Endothelial cell of umbilical vein (primary cell): Measurements from ENCODE around the gene SMAD3. TPM values are rescaled to one million over a fixed set of nuclear protein-coding genes. Genes with fewer than 3 reads are reported as not detected.
A peak's percentile ranks its signal among the peaks of the same experiment; 100 is the strongest.

ENCODE experiments used
- BruUV-seq: library from RNA; stranded (reverse); fragments of 400-500 nt; replicated peaks from 2 replicates; lab custom pipeline; 2021; lab: Mats Ljungman, UMichigan
- CTCF ChIA-PET: fragments of 300-600, 350-600 bp; sonication (Branson Sonifier 250); formaldehyde crosslinking; loops from one replicate; lab custom pipeline; 2021; ENCODE audit warnings: antibody characterized with exemption, inconsistent platforms; lab: Charles Lee
- POLR2A ChIA-PET: fragments of 300-600, 350-600 bp; sonication (Branson Sonifier 250); formaldehyde crosslinking; loops from one replicate; lab custom pipeline; 2021; ENCODE audit warnings: antibody characterized with exemption, inconsistent platforms; lab: Charles Lee
- DNase-seq: peaks from one replicate; pipeline ENCODE4 v3.0.0-alpha.2; 2011; ENCODE audit warnings: low read depth, low spot score
- FAIRE-seq: peaks from 2 replicates; lab custom pipeline; 2011; peaks lifted over from hg19 to GRCh38; lab: Jason Lieb, UNC
- H2AFZ ChIP-seq: 2 replicates; pipeline ENCODE4 v1.6.0; 2012; ENCODE audit warnings: low read depth, low read length, control low read depth, inconsistent platforms
- H3K27ac ChIP-seq: 2 replicates; pipeline ENCODE4 v1.5.1; 2011; ENCODE audit warnings: low read depth, mild to moderate bottlenecking, control low read depth, low read length, moderate library complexity; ENCODE audit not compliant: insufficient read depth
- H3K27me3 ChIP-seq, 2 experiments: 2 replicates each; pipeline versions ENCODE4 v1.6.0 to v1.6.1; 2011; ENCODE audit warnings: low read length in 2 of 2, mixed read lengths in 1 of 2; ENCODE audit not compliant: control insufficient read depth in 2 of 2, insufficient read depth in 2 of 2
- H3K36me3 ChIP-seq, 2 experiments: 2 replicates in 1 of 2; 3 replicates in 1 of 2; pipeline ENCODE4 v1.5.1; 2011; ENCODE audit warnings: low read length in 2 of 2, mild to moderate bottlenecking in 1 of 2, moderate library complexity in 1 of 2; ENCODE audit not compliant: control insufficient read depth in 2 of 2, insufficient read depth in 2 of 2; ENCODE audit errors: extremely low read depth in 1 of 2
- H3K4me1 ChIP-seq: 3 replicates; pipeline ENCODE4 v1.5.1; 2011; ENCODE audit warnings: mild to moderate bottlenecking, low read length; ENCODE audit not compliant: control insufficient read depth, insufficient read depth; ENCODE audit errors: extremely low read depth
- H3K4me2 ChIP-seq: 2 replicates; pipeline ENCODE4 v1.6.1; 2011; ENCODE audit warnings: low read length, control low read depth, mixed read lengths; ENCODE audit not compliant: insufficient read depth
- H3K4me3 ChIP-seq, 3 experiments: fragments of 200-600 bp in 1 of 3; sonication (generic), shearing (Covaris generic) in 1 of 3; replicated peaks in 1 of 3; 2 replicates each; pipeline ENCODE4 v1.5.1; 2011 to 2016; ENCODE audit warnings: control low read depth in 3 of 3, low read length in 3 of 3, mild to moderate bottlenecking in 2 of 3, inconsistent platforms in 1 of 3, low read depth in 1 of 3, moderate library complexity in 1 of 3; ENCODE audit not compliant: insufficient read depth in 1 of 3
- H3K79me2 ChIP-seq: 2 replicates; pipeline ENCODE4 v1.6.0; 2012; ENCODE audit warnings: low read length, inconsistent platforms; ENCODE audit not compliant: control insufficient read depth, insufficient read depth
- H3K9ac ChIP-seq: replicated peaks from 2 replicates; pipeline ENCODE3; 2011; ENCODE audit warnings: low read length, control low read depth; ENCODE audit not compliant: insufficient read depth; ENCODE audit errors: extremely low read depth
- H3K9me1 ChIP-seq: replicated peaks from 3 replicates; pipeline ENCODE4 v1.6.0; 2011; ENCODE audit warnings: mild to moderate bottlenecking, low read length; ENCODE audit not compliant: control insufficient read depth, insufficient read depth; ENCODE audit errors: extremely low read depth
- H3K9me3 ChIP-seq: replicated peaks from 2 replicates; pipeline ENCODE4 v1.5.1; 2012; ENCODE audit warnings: low read length, inconsistent platforms; ENCODE audit not compliant: control insufficient read depth, insufficient read depth
- H4K20me1 ChIP-seq: replicated peaks from 2 replicates; pipeline ENCODE3; 2011; ENCODE audit warnings: mild to moderate bottlenecking, low read length; ENCODE audit not compliant: control insufficient read depth, insufficient read depth; ENCODE audit errors: extremely low read depth
- EZH2 ChIP-seq: IDR thresholded peaks from 2 replicates; pipeline ENCODE4 v1.6.1; 2012; ENCODE audit warnings: borderline replicate concordance, low read depth, mild to moderate bottlenecking, moderate library complexity, low read length, inconsistent platforms; ENCODE audit not compliant: severe bottlenecking
- FOS ChIP-seq: IDR thresholded peaks from 2 replicates; pipeline ENCODE4 v1.6.1; 2011; ENCODE audit warnings: mild to moderate bottlenecking, low read length, moderate library complexity, borderline replicate concordance; ENCODE audit not compliant: insufficient read depth
- GATA2 ChIP-seq: IDR thresholded peaks from 2 replicates; pipeline ENCODE4 v1.7.0; 2011; ENCODE audit warnings: low read depth, mild to moderate bottlenecking, moderate library complexity, mixed read lengths, low read length; ENCODE audit not compliant: insufficient read length, insufficient read depth
- JUN ChIP-seq: IDR thresholded peaks from 2 replicates; pipeline ENCODE4 v1.6.1; 2011; ENCODE audit warnings: borderline replicate concordance, low read depth; ENCODE audit not compliant: insufficient read length, insufficient read depth
- MYC ChIP-seq: IDR thresholded peaks from one replicate; pipeline ENCODE4 v1.6.1; 2011; ENCODE audit warnings: mild to moderate bottlenecking, low read depth, low read length
- POLR2A ChIP-seq: IDR thresholded peaks from 2 replicates; pipeline ENCODE4 v1.6.1; 2012; ENCODE audit warnings: low read depth, mild to moderate bottlenecking, control low read depth, low read length
- POLR2AphosphoS5 ChIP-seq: IDR thresholded peaks from 2 replicates; pipeline ENCODE4 v1.6.1; 2012; ENCODE audit warnings: low read depth, mild to moderate bottlenecking, control low read depth, low read length, moderate library complexity; ENCODE audit not compliant: insufficient read depth
- dilution Hi-C: fragments of 300-500 bp; cut with MboI; formaldehyde crosslinking; loops from one replicate; pipeline ENCODE4 v1.15.0; 2019; ENCODE audit warnings: low sequenced_read_pairs; ENCODE audit not compliant: extremely low pct_ligation_motif_present
- intact Hi-C: fragments of 100-400 bp; cut with micrococcal nuclease; formaldehyde crosslinking; loops from one replicate; pipeline ENCODE4 v1.10.0; 2022
- polyA plus RNA-seq, 4 experiments: library from polyadenylated mRNA; depleted of rRNA in 3 of 4; stranded (reverse) in 3 of 4; unstranded in 1 of 4; fragments of >200 nt; gene quantifications; 2 replicates each; pipeline versions ENCODE4 v1.2.1 to v1.2.3, GENCODE V29; 2011 to 2012; ENCODE audit warnings: missing spikeins in 1 of 4
- total RNA-seq: library from RNA; stranded (reverse); gene quantifications from 2 replicates; pipeline ENCODE4 v1.2.3, GENCODE V29; 2021
- TF ChIP-seq, protein P1 (sequence below): IDR thresholded peaks from 2 replicates; pipeline ENCODE4 v1.6.1; 2011; ENCODE audit not compliant: insufficient read depth, insufficient read length
- TF ChIP-seq, protein P2 (sequence below), 2 donors: IDR thresholded peaks; 1 replicate in 1 of 2; 2 replicates in 1 of 2; pipeline ENCODE4 v1.5.1; 2011; ENCODE audit warnings: low read length in 2 of 2, mild to moderate bottlenecking in 2 of 2, moderate library complexity in 2 of 2, control low read depth in 1 of 2, inconsistent platforms in 1 of 2, low read depth in 1 of 2; ENCODE audit not compliant: insufficient read depth in 1 of 2; ENCODE audit errors: extremely low read depth in 1 of 2

The SMAD3 gene
- total and polyA plus RNA-seq, 2 donors (not counting 3 experiments of a cell fraction or from before 2014, with no cell fraction given) = 56.4 to 88.2 TPM

DNA sequence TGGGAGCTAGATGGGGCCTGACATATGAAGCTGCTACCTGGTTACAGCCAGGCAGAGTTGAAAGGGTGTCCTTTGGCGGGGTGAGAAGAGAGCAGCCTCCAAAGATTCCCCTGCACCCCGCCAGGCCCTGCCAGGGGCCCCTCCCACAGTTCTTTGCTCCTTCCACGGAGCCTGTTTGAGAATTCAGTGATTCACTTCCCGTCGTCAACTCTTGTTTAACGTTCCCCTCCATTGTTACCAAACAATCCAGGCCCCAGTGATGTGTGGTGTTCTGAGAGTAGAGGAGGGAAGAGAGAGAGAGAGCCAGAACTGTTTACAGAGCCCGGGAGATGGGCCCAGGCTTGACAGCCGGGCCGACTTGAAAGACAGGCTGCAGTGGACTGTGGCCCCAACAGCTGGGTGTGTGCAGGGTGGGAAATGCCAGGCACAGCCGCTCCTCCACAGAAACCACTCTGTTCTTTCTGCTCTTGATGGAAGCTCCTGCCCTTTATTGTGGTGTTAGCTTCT is 81.5 kb downstream of the SMAD3 start:
- Histone ChIP-seq H3K4me2 (peak overlapping the region; percentile 39), H4K20me1 (no peaks in the 10 kb centered on the region), H3K4me3 (no peak overlapping the region), H3K36me3 (no peaks in the 10 kb centered on the region), H3K4me1 (peaks cover 81% of the 10 kb centered on the region), H3K9me3 (no peaks in the 10 kb centered on the region), H2AFZ (no peak overlapping the region), H3K27me3 (no peaks in the 10 kb centered on the region), H3K9ac (peak overlapping the region; percentile 92), H3K9me1 (no peaks in the 10 kb centered on the region), H3K79me2 (peaks cover 85% of the 10 kb centered on the region), H3K27ac (peak overlapping the region; percentile 100)
- peak; percentile 90 for FAIRE-seq
- no TSS peak for BruUV-seq
- DNase-seq = peak; percentile 94
- ChIA-PET POLR2A (no interaction called here), CTCF (interaction anchor here (1.1 to 1.4 kb wide), 4 partner anchors 9 to 200 kb away, joined by 3 to 4 read pairs (median 4); no protein-coding TSS in a partner anchor)
- TF ChIP-seq POLR2A = peak; percentile 59
- peak; percentile 80 for TF ChIP-seq JUN
- peak; percentile 78 for TF ChIP-seq POLR2AphosphoS5
- TF ChIP-seq GATA2 = no peak
- TF ChIP-seq MYC = no peak
- peak; percentile 67 for TF ChIP-seq FOS
- no peak for TF ChIP-seq EZH2
- TF ChIP-seq, protein P1, sequence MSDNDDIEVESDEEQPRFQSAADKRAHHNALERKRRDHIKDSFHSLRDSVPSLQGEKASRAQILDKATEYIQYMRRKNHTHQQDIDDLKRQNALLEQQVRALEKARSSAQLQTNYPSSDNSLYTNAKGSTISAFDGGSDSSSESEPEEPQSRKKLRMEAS = no peak
- TF ChIP-seq, protein P2, sequence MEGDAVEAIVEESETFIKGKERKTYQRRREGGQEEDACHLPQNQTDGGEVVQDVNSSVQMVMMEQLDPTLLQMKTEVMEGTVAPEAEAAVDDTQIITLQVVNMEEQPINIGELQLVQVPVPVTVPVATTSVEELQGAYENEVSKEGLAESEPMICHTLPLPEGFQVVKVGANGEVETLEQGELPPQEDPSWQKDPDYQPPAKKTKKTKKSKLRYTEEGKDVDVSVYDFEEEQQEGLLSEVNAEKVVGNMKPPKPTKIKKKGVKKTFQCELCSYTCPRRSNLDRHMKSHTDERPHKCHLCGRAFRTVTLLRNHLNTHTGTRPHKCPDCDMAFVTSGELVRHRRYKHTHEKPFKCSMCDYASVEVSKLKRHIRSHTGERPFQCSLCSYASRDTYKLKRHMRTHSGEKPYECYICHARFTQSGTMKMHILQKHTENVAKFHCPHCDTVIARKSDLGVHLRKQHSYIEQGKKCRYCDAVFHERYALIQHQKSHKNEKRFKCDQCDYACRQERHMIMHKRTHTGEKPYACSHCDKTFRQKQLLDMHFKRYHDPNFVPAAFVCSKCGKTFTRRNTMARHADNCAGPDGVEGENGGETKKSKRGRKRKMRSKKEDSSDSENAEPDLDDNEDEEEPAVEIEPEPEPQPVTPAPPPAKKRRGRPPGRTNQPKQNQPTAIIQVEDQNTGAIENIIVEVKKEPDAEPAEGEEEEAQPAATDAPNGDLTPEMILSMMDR (IDR thresholded peaks at IDR 0.05; ENCODE audit: extremely low read depth in 1 of 2, insufficient read depth in 1 of 2, low read depth in 1 of 2, low read length in 2 of 2) = no peak
- intact Hi-C loops = loop anchor here (1.0 to 5.0 kb wide), 5 partner anchors 8 to 135 kb away; no protein-coding TSS in a partner anchor
- dilution Hi-C loops = no loop called here
